Stimulated activated CD8-positive, alpha-beta memory T cell treated with anti-CD3 and anti-CD28 coated beads, Interleukin-7, amount 100 ng/mL, for 48 hours (primary cell): ENCODE data around the gene NRROS.
"Not testable (repeated sequence)": the region's sequence is repeated elsewhere in the genome, so short reads cannot be mapped to it uniquely, and the experiment has no call there.

Experiments
- DNase-seq, 2 donors: peaks; one replicate each; pipeline ENCODE4 v3.0.0-alpha.2; 2020; ENCODE audit warnings: low read depth in 1 of 2; ENCODE audit errors: extremely low read depth in 1 of 2

Gene NRROS

GRCh38 chr3:196624067-196624790 lies 15.3 kb upstream of the NRROS start:
- DNase-seq, result peak in 1 of 2 donors; percentile 61

GRCh38 chr3:196624907-196625306 lies 14.6 kb upstream of the NRROS start:
- no peak for DNase-seq

GRCh38 chr3:196625331-196625730 lies 14.2 kb upstream of the NRROS start:
- no peak for DNase-seq

GRCh38 chr3:196627918-196628231 lies 11.6 kb upstream of the NRROS start:
- no peak for DNase-seq

DNA sequence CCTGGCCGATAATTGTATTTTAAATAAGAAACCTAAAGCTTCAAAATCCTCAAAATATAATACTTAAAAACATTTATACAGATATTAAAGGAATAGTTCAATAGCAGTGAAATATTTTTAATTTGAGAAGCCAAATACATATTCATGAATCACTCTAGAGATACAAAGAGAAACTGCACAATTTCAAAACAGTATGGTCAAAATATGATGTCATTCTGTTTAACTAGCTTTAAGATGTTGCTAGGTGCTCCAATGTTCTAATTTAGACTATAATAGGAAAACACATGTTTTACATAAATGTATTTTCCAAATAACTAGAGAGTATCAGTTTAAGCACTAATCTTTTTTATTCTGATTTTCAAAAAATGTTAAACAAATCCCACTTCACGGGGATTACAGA lies 10.3 kb upstream of the NRROS start:
- DNase-seq, result no peak

DNA sequence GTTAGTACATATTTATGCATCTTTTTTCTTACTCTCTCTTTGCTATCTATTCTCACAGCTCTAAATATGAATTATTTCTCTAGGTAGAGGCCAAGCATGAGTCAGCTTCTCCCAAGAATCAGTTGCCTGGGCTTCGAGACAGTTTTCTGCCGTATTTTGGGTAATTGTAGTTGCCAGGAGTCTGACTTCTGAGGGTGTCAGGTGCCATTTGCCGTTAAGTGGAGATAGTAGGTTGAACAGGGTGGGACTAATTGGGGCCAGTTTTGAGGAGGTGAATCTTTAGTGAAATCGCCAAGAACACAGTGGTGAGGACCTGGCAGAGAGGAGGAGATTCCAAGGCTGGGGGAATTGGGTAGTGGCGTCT lies 7.8 kb upstream of the NRROS start:
- DNase-seq, result no peak

- peak; percentile 87 to 88 for DNase-seq
Observed at GRCh38 chr3:196632046-196632751, 7.3 kb upstream of the NRROS start.

DNA sequence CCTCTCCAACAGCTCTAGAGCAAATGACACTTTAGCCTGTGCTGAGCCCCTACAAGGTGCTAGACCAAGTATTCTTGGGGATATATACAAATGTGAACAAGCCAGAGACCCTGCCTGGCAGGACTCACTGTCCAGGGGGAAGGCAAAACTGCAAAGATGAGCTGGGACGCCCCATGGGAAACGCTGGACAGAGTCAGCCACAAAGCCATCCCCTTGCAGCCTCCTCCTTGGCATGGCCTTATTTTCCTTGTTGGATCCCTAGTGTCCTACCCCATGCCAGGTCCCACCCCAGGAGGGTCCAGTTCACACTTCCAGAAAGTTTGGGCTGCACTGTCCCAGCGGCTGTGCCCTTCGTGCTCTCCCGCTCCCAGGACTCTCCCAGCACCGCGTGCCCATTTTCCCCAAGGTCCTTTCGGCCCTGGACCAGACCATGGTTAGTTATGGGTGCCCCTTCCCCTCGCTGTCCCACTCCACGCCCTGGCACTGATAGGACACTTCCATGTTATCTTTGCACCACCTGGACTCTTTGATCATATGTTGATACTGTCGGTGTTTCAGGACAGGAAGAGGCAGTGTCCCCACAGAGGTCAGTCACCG lies 5.8 kb upstream of the NRROS start:
- no peak for DNase-seq

DNA sequence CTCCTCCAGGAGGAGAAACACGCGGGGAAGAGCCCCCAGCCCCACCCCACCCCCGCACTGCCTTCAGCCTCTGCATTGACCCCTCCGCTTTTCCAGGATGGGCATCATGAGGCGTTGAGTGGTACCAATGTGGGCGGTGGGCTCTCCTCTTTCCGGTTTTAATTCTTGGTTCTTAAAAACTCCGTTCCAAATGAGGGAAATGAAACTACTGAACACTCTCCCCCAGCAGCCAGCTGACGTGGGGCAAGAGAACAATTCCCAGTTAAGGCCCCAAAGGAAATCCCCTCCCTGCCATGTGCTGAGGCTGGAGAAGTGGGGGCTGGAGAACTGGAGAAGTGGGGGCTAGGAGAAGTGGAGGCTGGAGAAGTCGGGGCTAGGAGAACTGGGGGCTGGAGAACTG lies 5.3 kb upstream of the NRROS start:
- no peak for DNase-seq

- no peak for DNase-seq
Observed at GRCh38 chr3:196634829-196635228, 4.7 kb upstream of the NRROS start.

DNA sequence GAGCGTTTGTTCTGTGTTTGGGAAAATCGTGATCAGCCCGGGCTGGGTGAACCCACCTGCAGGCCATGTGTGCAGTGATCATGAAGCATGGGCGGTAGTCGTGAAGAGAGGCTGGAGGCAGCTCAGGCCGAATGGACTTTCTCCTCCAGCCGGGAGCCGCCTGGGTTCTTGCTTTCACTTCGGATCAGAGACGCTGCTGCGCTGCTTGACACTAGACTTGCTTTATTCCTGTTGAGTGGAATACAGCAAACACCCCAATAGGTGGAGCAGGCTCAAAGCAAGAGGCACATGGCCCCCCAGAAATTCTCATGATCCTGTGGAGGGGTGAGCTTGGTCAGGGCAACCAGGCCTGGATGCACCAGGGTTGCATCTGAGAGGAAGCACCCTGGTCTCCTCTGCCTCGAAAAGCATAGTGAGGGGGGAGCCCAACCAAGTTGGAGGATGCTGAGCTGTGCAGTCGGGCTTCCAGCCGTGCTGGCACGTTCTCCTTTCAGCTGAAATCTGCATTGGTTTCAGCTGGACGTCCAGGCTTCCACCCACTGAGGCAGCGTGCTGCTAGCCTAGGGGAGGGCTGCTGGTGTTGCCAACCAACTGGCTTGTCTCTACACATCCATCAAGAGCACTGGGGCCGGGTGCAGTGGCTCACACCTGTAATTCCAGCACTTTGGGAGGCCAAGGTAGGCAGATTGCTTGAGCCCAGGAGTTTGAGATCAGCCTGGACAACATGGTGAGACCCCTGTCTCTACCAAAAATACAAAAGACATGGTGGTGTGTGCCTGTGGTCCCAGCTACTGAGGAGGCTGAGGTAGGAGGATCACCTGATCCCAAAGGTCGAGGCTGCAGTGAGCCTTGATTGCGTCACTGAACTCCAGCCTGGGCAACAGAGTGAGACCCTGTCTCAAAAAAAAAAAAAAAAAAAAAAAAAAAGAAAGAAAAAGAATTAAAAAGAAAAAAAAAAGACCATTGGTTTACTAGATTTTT lies 2.8 kb upstream of the NRROS start:
- no peak for DNase-seq

DNA sequence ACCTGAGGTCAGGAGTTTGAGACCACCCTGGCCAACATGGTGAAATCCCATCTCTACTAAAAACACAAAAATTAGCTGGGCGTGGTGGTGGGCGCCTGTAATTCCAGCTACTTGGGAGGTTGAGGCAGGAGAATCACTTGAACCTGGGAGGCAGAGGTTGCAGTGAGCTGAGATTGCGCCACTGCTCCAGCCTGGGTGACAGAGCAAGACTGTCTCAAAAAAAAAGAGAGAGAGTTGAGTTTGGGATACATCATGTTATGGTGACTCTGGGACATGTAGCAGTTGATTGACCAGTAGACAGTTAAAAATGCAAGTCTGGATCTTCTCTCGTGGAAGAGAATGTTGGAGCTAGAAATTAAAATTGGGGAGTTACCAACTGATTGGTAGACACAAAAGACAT lies 1.6 kb upstream of the NRROS start:
- not testable (repeated sequence) for DNase-seq

DNA sequence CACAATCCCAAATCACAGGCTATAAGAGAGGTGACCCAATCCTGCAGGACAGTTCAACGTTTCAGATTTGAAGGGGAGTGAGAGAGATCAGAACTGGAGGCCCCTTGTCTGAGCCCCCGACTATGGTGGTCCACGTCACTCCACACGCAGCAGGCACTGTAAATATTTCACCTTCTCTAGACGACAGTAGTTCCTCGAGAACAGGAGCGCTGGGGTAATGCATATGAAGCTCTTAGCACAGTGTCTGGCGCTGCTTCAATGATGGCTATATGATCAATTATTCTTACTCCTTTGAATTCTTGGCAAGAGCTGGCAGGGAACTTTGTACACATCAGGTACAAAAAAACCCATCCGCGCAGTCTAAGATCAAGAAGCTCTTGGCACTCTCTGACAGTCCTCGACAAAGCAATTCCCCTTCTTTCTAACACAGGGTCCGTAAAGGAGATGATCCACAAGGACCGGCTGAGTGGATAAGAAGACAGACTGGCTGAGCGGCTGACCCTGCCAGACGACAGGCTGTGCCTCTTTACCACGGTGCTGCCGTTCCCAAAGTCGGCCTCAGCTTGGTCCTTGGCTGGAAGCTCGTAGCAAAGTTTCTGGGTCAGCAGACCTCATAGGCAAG lies 522 bp upstream of the NRROS start:
- no peak for DNase-seq

DNA sequence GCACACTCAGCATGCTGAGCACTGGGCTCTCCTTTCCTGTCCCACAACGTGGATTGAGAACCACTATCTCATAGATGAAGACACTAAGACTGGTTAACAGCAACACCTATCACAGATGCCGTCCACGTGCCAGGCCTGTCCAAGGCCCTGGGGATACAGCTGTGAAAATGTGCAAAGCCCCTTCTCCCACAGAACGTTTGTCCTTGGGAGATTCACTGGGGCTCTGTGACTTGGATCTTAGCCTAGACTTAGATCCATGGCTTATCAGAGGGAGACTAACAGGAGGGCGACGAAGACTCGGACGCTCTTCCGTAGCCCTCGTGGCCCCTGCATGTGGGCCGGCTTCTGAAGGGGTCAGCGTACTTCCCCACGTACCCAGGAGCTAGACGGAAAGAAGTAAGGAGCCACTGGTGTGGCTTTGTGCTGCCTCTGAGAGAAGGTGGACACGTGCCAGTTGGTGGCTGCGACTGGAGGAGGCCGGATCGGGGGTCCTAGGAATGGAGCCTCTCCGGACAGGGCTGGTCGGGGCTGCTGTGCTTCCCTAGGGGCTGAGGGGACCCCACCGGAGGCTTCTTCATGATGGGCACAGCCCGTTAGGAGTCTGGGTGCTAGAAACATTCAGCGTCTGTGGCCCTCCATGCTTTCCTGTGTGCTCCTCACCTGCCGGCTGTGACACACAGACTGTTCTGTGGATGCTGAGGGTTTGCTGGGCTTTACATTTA lies 964 bp downstream of the NRROS start:
- DNase-seq, result no peak

GRCh38 chr3:196641333-196642054 lies 2.0 kb downstream of the NRROS start:
- no peak for DNase-seq

GRCh38 chr3:196642434-196642833 lies 2.9 kb downstream of the NRROS start:
- no peak for DNase-seq

- peak in 1 of 2 donors; percentile 53 for DNase-seq
Observed at GRCh38 chr3:196643201-196643749, 3.8 kb downstream of the NRROS start.

GRCh38 chr3:196643761-196644160 lies 4.3 kb downstream of the NRROS start:
- DNase-seq, result no peak

DNA sequence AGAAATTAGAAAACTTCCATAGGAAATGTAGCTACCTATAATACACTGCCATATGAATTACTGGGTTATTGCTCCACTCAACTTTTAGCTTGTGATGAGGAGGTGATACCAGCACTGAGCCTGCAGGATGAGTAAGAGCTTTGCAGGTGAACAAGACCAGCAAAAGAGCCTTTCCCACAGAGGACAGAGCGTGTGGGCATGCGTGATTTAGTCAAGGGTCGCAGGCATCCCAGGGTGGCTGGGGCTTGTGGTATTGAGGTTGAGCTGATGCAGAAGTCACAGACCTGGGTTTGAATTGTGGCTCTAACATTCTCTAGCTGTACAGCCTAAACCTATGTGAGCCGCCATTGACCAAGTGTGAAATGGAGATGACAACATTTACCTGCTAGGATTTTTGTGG lies 5.6 kb downstream of the NRROS start:
- DNase-seq, result peak in 1 of 2 donors; percentile 48
